ENCODE results near the gene GALNT5.
"Not testable (repeated sequence)": the region's sequence is repeated elsewhere in the genome, so short reads cannot be mapped to it uniquely, and the experiment has no call there.

The GALNT5 gene

DNA sequence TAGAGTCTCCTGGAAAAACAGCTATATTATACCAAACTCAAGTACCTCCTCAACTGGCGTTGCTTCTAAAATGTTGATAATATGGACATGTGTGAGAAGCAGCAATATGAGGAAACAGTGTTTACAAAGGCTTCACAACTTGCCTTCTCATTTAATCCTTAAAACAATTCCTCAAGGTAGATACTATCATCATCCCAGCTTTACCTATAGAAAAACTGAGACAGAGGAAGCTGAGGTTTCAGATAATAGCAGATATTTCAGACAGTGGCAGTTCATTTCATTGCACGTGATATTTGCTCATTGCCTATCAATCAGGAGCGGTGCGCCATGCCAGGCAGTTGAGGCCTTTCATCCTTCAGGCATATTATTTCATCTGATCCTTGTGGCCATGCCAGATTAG is 8.3 kb downstream of the GALNT5 start:
- Histone ChIP-seq H3K9ac (ENCODE audit: low read length) (no peak overlapping the region), H3K4me3 (ENCODE audit: low read depth in 1 of 2, low read length in 2 of 2) (no peak overlapping the region), H3K36me3 (ENCODE audit: insufficient read depth, low read length) (no peaks in the 10 kb centered on the region)

DNA sequence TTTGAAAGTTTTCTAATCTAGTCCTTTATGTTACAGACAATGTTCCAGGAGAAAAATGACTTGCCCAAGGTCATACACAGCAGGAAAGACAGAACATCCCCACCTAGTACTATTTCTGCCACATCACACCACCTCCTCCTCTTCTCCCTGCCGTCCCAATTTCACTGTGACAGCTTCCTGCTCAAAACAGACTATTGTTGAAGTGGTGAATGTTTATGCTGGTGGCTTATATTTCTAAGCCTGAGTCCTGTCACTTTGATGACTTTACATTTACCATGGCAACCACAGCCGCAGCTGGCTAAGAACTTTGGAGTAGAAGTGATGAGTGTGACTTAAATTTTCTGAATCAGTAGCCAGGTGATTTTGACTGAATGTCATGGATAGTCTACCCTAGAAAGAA is 10.0 kb downstream of the GALNT5 start:
- Histone ChIP-seq H3K4me3 (ENCODE audit: low read depth in 1 of 2, low read length in 2 of 2) (no peak overlapping the region), H3K36me3 (ENCODE audit: insufficient read depth, low read length) (no peaks in the 10 kb centered on the region), H3K9me3 (ENCODE audit: low read length) (no peaks in the 10 kb centered on the region), H3K27ac (ENCODE audit: low read depth, low read length) (no peak overlapping the region), H3K4me1 (ENCODE audit: insufficient read depth, low read length) (no peaks in the 10 kb centered on the region), H3K9ac (ENCODE audit: low read length) (no peak overlapping the region), H3K27me3 (ENCODE audit: control insufficient read depth in 1 of 2, insufficient read depth in 2 of 2, low read length in 2 of 2) (no peaks in the 10 kb centered on the region)

More for the DNA sequence above, 8.3 kb downstream of the GALNT5 start:
- Histone ChIP-seq H3K4me1 (ENCODE audit: insufficient read depth, low read length) (peaks cover 3% of the 10 kb centered on the region), H3K9me3 (ENCODE audit: low read length) (no peaks in the 10 kb centered on the region), H3K27ac (ENCODE audit: low read depth, low read length) (no peak overlapping the region), H3K27me3 (ENCODE audit: control insufficient read depth in 1 of 2, insufficient read depth in 2 of 2, low read length in 2 of 2) (no peaks in the 10 kb centered on the region)

DNA sequence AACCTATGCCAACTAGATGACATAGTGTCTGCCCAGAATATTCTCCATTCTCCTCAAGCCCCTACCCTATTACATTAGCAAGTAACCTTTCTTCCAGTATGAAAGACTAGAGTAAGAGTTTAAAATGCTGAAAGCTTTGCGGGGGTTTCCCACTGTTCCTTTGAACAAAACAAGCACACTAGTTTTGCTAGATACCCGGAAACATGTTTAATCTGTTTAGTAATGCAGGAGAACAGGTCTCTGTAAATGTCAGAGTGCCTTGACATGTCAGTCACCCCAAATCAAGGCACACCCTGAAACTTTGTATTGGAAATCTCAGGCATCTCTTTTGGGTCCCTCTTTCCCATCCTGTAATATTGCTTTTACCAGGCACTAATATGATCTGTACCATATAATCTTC is 11.6 kb downstream of the GALNT5 start:
- no peak overlapping the region for H3K4me3 ChIP-seq (ENCODE audit: low read depth in 1 of 2, low read length in 2 of 2)
- H3K9me3 ChIP-seq (ENCODE audit: low read length), result no peaks in the 10 kb centered on the region
- H3K27ac ChIP-seq (ENCODE audit: low read depth, low read length), result no peak overlapping the region
- H3K4me1 ChIP-seq (ENCODE audit: insufficient read depth, low read length), result no peaks in the 10 kb centered on the region
- no peaks in the 10 kb centered on the region for H3K27me3 ChIP-seq (ENCODE audit: control insufficient read depth in 1 of 2, insufficient read depth in 2 of 2, low read length in 2 of 2)
- H3K36me3 ChIP-seq (ENCODE audit: insufficient read depth, low read length), result no peaks in the 10 kb centered on the region
- H3K9ac ChIP-seq (ENCODE audit: low read length), result no peak overlapping the region

DNA sequence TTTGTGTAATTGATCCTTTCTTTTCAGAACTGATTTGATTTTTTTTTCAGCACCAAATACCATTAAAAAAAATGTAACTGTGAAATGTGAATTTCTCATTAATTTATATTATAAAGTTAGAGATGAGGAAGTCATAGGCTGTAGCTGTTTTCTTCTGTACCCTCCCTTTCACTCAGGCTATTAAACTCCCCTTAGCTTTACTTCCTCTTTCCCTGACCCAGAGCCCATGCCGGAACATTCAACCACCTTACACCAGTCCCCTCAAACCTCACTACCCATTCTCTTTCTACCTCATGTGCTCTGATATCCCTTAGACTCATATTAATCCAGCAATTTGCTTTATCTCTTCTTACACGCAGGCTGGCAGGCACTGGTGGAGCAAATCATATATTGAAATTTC is 12.4 kb downstream of the GALNT5 start:
- Histone ChIP-seq H3K27ac (ENCODE audit: low read depth, low read length) (no peak overlapping the region), H3K4me3 (ENCODE audit: low read depth in 1 of 2, low read length in 2 of 2) (no peak overlapping the region), H3K36me3 (ENCODE audit: insufficient read depth, low read length) (no peaks in the 10 kb centered on the region), H3K9me3 (ENCODE audit: low read length) (no peaks in the 10 kb centered on the region), H3K4me1 (ENCODE audit: insufficient read depth, low read length) (no peaks in the 10 kb centered on the region), H3K27me3 (ENCODE audit: control insufficient read depth in 1 of 2, insufficient read depth in 2 of 2, low read length in 2 of 2) (no peaks in the 10 kb centered on the region), H3K9ac (ENCODE audit: low read length) (no peak overlapping the region)

DNA sequence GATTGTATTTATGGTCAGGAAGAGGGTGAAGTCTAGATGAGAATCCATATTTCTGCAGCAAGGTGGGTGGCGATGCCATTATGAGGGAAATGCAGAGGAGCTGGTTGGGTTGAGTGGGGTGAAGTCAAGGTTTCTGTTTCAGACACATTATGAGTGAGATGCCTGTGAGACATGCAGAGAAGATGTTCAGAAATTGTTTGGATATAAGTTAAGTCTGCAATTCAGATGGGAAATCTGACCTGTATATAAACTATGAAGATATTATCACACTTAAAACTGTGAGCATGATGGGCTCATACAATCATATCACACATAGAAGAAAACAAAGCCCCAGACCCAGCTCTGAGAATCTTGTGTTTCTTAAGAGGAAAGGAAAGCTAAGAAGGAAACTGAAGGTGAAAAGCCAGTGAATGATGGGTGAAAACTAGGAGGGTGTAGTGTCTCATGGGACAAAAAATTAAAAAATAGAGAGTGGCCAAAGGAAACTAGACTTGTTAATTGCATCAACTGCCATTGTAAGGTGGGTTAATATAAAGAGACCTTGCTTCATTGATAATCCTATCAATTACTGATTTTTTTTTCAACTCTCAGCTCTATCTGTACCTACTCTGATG is 14.2 kb downstream of the GALNT5 start:
- Histone ChIP-seq H3K27me3 (ENCODE audit: control insufficient read depth in 1 of 2, insufficient read depth in 2 of 2, low read length in 2 of 2) (no peaks in the 10 kb centered on the region), H3K9me3 (ENCODE audit: low read length) (no peaks in the 10 kb centered on the region), H3K27ac (ENCODE audit: low read depth, low read length) (no peak overlapping the region), H3K9ac (ENCODE audit: low read length) (no peak overlapping the region), H3K4me1 (ENCODE audit: insufficient read depth, low read length) (no peaks in the 10 kb centered on the region), H3K4me3 (ENCODE audit: low read depth in 1 of 2, low read length in 2 of 2) (no peak overlapping the region), H3K36me3 (ENCODE audit: insufficient read depth, low read length) (no peaks in the 10 kb centered on the region)

DNA sequence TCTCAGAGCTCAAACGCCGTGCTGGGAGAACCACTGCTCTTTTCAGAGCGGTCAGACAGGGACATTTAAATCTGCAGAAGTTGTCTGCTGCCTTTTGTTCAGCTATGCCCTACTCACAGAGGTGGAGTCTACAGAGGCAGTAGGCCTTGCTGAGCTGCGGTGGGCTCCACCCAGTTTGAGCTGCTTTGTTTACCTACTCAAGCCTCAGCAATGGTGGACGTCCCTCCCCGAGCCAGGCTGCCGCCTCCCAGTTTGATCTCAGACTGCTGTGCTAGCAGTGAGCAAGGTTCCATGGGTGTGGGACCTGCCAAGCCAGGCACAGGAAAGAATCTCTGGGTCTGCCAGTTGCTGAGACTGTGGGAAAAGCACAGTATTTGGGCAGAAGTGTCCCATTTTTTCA is 21.8 kb downstream of the GALNT5 start:
- H3K4me3 ChIP-seq (ENCODE audit: low read depth in 1 of 2, low read length in 2 of 2); H3K9ac ChIP-seq (ENCODE audit: low read length); H3K4me1 ChIP-seq (ENCODE audit: insufficient read depth, low read length); H3K27me3 ChIP-seq (ENCODE audit: control insufficient read depth in 1 of 2, insufficient read depth in 2 of 2, low read length in 2 of 2); H3K36me3 ChIP-seq (ENCODE audit: insufficient read depth, low read length); H3K27ac ChIP-seq (ENCODE audit: low read depth, low read length); H3K9me3 ChIP-seq (ENCODE audit: low read length): not testable (repeated sequence)

DNA sequence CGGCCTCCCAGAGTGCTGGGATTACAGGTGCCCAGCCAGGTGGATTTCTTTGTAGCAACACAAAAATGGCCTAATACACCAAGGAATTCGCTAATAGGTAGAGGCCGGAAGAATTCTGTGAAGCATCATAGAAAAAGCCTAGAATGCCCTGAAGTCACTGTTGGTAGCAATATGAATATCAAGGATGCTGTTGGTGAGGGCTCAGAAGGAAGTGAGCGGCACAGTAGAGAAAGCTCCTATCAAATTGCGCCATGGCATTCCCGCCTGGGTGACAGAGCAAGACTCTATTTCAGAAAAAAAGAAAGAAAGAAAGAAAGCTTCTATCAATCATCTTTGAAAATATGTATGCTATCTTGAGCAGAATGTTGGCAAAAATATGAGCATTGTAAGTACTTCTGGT is 23.8 kb downstream of the GALNT5 start:
- no peaks in the 10 kb centered on the region for H3K27me3 ChIP-seq (ENCODE audit: control insufficient read depth in 1 of 2, insufficient read depth in 2 of 2, low read length in 2 of 2)
- H3K9me3 ChIP-seq (ENCODE audit: low read length), result no peaks in the 10 kb centered on the region
- H3K36me3 ChIP-seq (ENCODE audit: insufficient read depth, low read length), result no peaks in the 10 kb centered on the region
- H3K4me3 ChIP-seq (ENCODE audit: low read depth in 1 of 2, low read length in 2 of 2), result no peak overlapping the region
- H3K27ac ChIP-seq (ENCODE audit: low read depth, low read length), result no peak overlapping the region
- H3K4me1 ChIP-seq (ENCODE audit: insufficient read depth, low read length), result no peaks in the 10 kb centered on the region
- H3K9ac ChIP-seq (ENCODE audit: low read length), result no peak overlapping the region

DNA sequence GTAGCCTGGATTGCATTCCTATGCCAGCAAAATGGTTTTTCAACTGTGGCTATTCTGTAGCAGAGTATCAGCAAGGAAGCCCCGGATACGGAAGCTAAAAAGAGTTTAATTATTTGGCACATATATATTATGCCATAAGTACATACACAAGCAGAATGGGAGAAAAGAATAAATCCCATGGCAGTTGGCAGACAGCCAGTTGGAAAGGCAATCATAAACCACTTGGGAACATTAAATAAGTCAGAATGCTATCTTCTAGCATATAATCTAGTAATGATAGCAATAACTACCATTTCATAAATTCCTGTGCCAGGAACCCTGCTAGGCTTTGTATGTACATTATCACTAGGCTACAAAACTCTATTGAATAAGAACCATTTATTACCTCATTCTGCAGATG is 26.0 kb downstream of the GALNT5 start:
- Histone ChIP-seq H3K9ac (ENCODE audit: low read length) (no peak overlapping the region), H3K36me3 (ENCODE audit: insufficient read depth, low read length) (no peaks in the 10 kb centered on the region), H3K4me3 (ENCODE audit: low read depth in 1 of 2, low read length in 2 of 2) (no peak overlapping the region), H3K27ac (ENCODE audit: low read depth, low read length) (no peak overlapping the region), H3K27me3 (ENCODE audit: control insufficient read depth in 1 of 2, insufficient read depth in 2 of 2, low read length in 2 of 2) (no peaks in the 10 kb centered on the region), H3K4me1 (ENCODE audit: insufficient read depth, low read length) (no peaks in the 10 kb centered on the region), H3K9me3 (ENCODE audit: low read length) (no peaks in the 10 kb centered on the region)

DNA sequence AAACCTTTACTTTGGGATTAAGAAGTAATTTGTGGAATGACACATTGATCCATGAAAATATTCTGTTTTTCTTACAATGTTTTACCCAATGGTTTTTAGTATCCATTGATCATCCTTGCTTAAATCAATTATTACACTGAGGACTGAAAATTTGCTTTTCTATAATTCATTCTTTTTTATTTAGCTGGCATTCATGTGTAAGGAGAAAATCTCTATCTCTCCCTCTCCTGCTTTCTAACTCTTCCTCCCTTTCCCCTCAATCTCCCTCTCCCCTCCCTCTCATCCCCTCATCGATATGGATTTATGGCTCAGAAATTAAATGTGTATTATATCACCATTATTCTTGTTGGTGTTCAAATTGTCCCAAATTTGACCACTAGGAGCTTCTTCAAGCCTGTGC is 29.7 kb downstream of the GALNT5 start:
- H3K27me3 ChIP-seq (ENCODE audit: control insufficient read depth in 1 of 2, insufficient read depth in 2 of 2, low read length in 2 of 2), result no peaks in the 10 kb centered on the region
- no peak overlapping the region for H3K9ac ChIP-seq (ENCODE audit: low read length)
- H3K4me1 ChIP-seq (ENCODE audit: insufficient read depth, low read length), result no peaks in the 10 kb centered on the region
- no peaks in the 10 kb centered on the region for H3K36me3 ChIP-seq (ENCODE audit: insufficient read depth, low read length)
- H3K27ac ChIP-seq (ENCODE audit: low read depth, low read length), result no peak overlapping the region
- no peaks in the 10 kb centered on the region for H3K9me3 ChIP-seq (ENCODE audit: low read length)
- no peak overlapping the region for H3K4me3 ChIP-seq (ENCODE audit: low read depth in 1 of 2, low read length in 2 of 2)

DNA sequence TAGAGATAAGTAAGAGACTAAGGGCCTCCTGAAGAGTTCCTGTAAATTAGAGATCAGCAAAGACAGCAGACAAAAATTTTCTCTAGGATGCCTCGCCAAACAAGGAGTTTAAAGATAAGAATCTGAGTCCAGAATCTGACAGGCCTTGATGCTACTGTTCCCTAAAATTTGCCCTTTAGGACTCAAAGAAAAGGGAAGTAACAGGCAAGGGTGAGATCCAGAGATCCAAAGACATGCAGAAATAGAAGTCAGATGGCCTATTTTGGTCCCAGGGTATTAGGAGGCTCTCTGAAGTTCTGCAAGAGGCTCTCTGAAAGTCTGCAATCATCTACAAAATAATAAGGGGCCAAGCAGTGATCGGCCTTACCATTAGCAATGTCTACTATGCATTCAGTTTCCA is 33.0 kb downstream of the GALNT5 start:
- Histone ChIP-seq H3K27ac (ENCODE audit: low read depth, low read length) (no peak overlapping the region), H3K9me3 (ENCODE audit: low read length) (no peaks in the 10 kb centered on the region), H3K4me3 (ENCODE audit: low read depth in 1 of 2, low read length in 2 of 2) (no peak overlapping the region), H3K9ac (ENCODE audit: low read length) (no peak overlapping the region), H3K36me3 (ENCODE audit: insufficient read depth, low read length) (no peaks in the 10 kb centered on the region), H3K27me3 (ENCODE audit: control insufficient read depth in 1 of 2, insufficient read depth in 2 of 2, low read length in 2 of 2) (no peaks in the 10 kb centered on the region), H3K4me1 (ENCODE audit: insufficient read depth, low read length) (no peaks in the 10 kb centered on the region)

DNA sequence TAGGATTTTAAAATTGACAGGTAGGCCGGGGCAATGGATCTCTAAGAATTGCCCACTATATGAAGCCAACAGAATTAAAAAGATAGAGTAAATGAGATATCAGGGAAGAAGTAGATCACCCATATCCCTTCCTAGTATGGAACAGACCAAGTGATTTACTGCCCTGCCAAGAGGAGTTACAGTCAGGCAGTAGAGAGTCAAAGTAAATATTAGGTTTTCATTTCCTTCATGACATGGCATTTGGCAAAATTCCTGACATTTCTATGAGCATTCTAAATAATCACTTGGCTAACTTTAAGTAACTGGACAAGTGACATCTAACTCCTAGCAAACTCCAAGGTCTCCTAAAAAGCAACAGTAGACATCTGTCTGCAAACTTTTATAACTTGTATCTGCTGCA is 33.5 kb downstream of the GALNT5 start:
- Histone ChIP-seq H3K27ac (ENCODE audit: low read depth, low read length) (no peak overlapping the region), H3K4me3 (ENCODE audit: low read depth in 1 of 2, low read length in 2 of 2) (no peak overlapping the region), H3K36me3 (ENCODE audit: insufficient read depth, low read length) (no peaks in the 10 kb centered on the region), H3K4me1 (ENCODE audit: insufficient read depth, low read length) (no peaks in the 10 kb centered on the region), H3K9ac (ENCODE audit: low read length) (no peak overlapping the region), H3K27me3 (ENCODE audit: control insufficient read depth in 1 of 2, insufficient read depth in 2 of 2, low read length in 2 of 2) (no peaks in the 10 kb centered on the region), H3K9me3 (ENCODE audit: low read length) (no peaks in the 10 kb centered on the region)

DNA sequence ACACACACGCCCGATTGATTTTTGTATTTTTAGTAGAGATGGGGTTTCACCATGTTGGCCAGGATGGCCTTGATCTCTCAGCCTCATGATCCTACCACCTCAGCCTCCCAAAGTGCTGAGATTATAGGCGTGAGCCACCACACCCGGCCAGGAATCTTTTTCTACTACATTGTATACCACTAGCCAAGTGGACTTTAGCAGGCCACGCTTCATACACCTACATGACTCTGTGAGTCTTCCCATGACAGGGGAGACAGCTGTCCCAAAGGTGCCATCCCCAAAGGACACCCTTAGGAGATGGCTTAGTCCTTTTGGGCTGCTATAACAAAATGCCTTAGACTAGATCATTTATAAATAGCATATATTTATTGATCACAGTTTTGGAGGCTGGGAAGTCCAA is 35.3 kb downstream of the GALNT5 start:
- H3K27ac ChIP-seq (ENCODE audit: low read depth, low read length), result no peak overlapping the region
- no peaks in the 10 kb centered on the region for H3K27me3 ChIP-seq (ENCODE audit: control insufficient read depth in 1 of 2, insufficient read depth in 2 of 2, low read length in 2 of 2)
- no peaks in the 10 kb centered on the region for H3K4me1 ChIP-seq (ENCODE audit: insufficient read depth, low read length)
- H3K9me3 ChIP-seq (ENCODE audit: low read length), result no peaks in the 10 kb centered on the region
- no peak overlapping the region for H3K9ac ChIP-seq (ENCODE audit: low read length)
- no peak overlapping the region for H3K4me3 ChIP-seq (ENCODE audit: low read depth in 1 of 2, low read length in 2 of 2)
- no peaks in the 10 kb centered on the region for H3K36me3 ChIP-seq (ENCODE audit: insufficient read depth, low read length)
